Epithelial cell of alveolus of lung (primary cell): Measurements from ENCODE around the gene TMEM86B. TPM values are rescaled to one million over a fixed set of nuclear protein-coding genes. Genes with fewer than 3 reads are reported as not detected.

Source experiments
- total RNA-seq: library from RNA; depleted of rRNA; stranded (reverse); fragments of >200 nt; gene quantifications from 2 replicates; pipeline ENCODE4 v1.2.1, GENCODE V29; 2015

Gene TMEM86B, protein sequence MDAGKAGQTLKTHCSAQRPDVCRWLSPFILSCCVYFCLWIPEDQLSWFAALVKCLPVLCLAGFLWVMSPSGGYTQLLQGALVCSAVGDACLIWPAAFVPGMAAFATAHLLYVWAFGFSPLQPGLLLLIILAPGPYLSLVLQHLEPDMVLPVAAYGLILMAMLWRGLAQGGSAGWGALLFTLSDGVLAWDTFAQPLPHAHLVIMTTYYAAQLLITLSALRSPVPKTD
- total RNA-seq: 0.56 and 1.8 TPM in 2 replicates

GRCh38 chr19:55228403-55229031, at the start of gene TMEM86B:
TMEM86B (minus strand) TSS chr19:55228763; CDS start chr19:55228741, 22 bp downstream.

DNA sequence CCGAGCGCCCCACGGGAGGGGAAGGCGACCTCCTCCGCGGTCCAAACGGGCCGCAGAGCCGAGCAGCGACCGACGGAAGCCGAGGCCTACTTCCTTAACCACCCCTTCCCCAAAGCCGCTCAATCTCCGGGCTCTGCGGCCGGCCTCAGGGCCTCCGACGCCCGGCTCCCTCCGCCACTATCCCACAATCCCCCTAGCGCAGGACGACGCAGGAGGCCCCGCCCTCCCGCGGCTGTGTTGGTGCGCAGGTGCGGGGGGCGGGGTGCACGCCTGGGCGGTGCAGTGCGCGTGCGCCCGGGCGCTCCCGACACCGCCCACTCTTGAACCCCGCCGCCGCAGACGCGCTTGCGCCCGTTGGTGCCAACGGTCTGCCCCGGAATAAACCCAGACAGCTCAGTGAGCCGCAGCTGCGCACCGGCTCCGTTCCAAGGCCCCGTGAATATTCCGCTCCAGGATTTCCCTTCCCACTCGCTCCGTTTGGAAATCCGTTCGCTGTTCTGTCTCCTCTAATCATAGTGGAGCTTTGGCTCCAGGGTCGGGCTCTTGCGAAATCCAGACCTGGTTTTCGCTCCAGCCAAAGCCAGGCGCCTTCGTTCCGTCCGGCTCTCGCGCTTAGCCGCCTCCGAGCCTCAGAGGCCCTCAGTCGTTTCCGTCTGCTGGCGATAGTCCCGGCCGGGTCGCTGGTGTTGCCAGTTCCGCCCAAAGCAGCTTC, 30.4 kb upstream of the TMEM86B start, which contains the start of gene PPP6R1:
Gene PPP6R1 (minus strand): TSS at position 190 of the 712 bp plus-strand sequence. CDS start 11,914 bp downstream, outside the sequence.

DNA sequence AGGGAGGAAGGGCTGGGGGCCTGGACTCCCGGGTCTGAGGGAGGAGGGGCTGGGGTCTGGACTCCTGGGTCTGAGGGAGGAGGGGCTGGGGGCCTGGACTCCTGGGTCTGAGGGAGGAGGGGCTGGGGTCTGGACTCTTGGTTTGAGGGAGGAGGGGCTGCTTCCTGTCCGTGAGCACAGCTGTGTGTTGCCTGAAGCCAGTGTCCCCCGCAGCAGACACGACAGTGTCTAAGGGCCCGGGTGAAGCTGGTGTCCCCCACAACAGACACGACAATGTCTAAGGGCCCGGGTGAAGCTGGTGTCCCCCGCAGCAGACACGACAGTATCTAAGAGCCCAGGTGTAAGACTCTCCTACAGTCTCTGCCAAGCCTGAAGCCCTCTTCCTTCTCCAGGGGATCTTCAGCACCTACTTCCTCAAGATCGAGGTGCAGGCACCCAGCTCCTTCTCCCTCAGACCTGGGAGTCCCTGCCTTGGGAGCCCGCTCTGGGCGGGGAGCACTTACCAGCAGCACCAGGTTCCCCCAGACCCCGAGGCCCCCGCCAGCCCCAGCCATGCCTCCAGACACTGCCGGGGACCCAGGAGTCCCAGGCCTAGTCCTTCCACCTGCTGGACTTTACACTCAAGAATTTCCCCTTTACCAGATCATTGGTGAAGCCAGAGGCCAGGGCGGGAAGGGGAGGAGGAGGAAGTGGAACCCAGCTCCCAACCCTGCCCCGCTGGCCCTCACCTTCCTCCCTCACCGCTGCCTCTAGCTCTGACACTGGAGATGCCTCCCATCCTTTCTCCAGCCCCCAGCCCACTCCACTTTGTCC, 19.5 kb downstream of the TMEM86B start, which contains the start of gene PTPRH:
Gene PTPRH (minus strand): TSS at position 622 of the 813 bp plus-strand sequence. CDS start 68 bp downstream, at position 554.

DNA sequence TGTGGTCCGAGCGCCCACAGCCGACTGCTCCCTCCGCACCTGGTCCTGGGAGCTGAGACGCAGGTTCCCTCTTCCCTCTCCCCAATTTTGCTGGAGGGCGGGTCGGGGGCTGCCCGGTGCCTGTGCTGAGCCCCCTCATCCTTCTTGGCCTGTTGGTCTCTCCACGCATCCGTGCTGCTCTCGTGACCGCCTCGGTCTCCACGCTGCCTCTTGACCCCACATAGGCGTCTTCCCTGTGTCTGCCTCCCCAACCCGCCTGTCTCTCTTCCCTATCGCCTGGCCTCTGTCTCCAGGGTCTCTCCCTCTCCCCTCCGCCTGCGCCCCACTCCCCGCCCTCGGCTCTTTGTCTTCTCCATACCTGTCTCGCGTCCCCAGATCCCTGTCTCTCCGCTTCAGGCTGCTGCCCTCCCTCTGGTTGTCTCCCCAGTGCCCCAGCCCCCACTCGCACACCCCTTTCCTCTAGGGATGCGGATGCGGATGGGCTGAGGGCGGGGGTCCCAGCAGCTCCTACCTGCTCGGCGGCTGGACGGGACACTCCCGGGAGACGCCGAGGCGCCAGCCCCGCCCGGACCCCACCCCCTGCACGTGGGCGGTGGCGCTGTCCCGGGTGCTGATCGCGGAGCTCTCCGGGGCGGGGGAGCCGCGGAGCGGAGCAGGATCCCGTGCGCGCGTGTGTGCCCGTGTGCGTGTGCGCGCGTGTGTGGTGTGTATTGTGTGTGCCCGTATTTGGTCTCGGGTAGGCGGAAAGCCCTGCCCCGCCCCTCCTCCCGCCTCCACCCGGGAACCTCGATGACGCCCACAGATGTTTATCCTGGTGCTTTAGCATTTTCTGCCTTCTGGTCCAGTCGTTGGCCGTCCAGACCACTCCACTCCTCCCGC, 48.7 kb downstream of the TMEM86B start, which contains the start of gene SYT5:
Gene SYT5 (minus strand): TSS at position 684 of the 879 bp plus-strand sequence. CDS start 1,248 bp downstream, outside the sequence.

Other genes with a start within 250 kb of the TMEM86B start
- not detected in 2 replicates for gene GP6, start 190.5 kb downstream of the TMEM86B start, total RNA-seq
- gene RDH13, start 165.6 kb downstream of the TMEM86B start, total RNA-seq: 9.2 and 16.6 TPM in 2 replicates
- gene EPS8L1, start 152.9 kb downstream of the TMEM86B start, total RNA-seq: 0.64 and 6.5 TPM in 2 replicates
- 45.6 and 47.1 TPM in 2 replicates for gene PPP1R12C, start 111.1 kb downstream of the TMEM86B start, total RNA-seq
- 6.7 and 20.3 TPM in 2 replicates for gene TNNT1, start 79.6 kb downstream of the TMEM86B start, total RNA-seq
- not detected in 2 replicates for gene TNNI3, start 71.0 kb downstream of the TMEM86B start, total RNA-seq
- gene DNAAF3, start 62.1 kb downstream of the TMEM86B start, total RNA-seq: 1.0 TPM in 1 of 2 replicates, not detected in the other
- gene SYT5, start 48.5 kb downstream of the TMEM86B start, total RNA-seq: 0.08 and 0.26 TPM in 2 replicates
- gene PTPRH, start 19.3 kb downstream of the TMEM86B start, total RNA-seq: 3.9 and 6.6 TPM in 2 replicates
- gene PPP6R1, start 30.3 kb upstream of the TMEM86B start, total RNA-seq: 34.1 and 42.2 TPM in 2 replicates
- 50.1 and 59.6 TPM in 2 replicates for gene HSPBP1, start 51.3 kb upstream of the TMEM86B start, total RNA-seq
- 6.3 and 16.0 TPM in 2 replicates for gene BRSK1, start 55.2 kb upstream of the TMEM86B start, total RNA-seq
- gene TMEM150B, start 96.6 kb upstream of the TMEM86B start, total RNA-seq: not detected in 2 replicates
- gene KMT5C, start 111.1 kb upstream of the TMEM86B start, total RNA-seq: 5.8 and 29.9 TPM in 2 replicates
- gene COX6B2, start 126.0 kb upstream of the TMEM86B start, total RNA-seq: 0.56 TPM in 1 of 2 replicates, not detected in the other
- not detected in 2 replicates for gene GARIN5B, start 134.5 kb upstream of the TMEM86B start, total RNA-seq
- 12.8 and 57.4 TPM in 2 replicates for gene IL11, start 141.7 kb upstream of the TMEM86B start, total RNA-seq
- gene TMEM190, start 148.1 kb upstream of the TMEM86B start, total RNA-seq: 0.72 TPM in 1 of 2 replicates, not detected in the other
- 0.39 TPM in 1 of 2 replicates, not detected in the other for gene TMEM238, start 155.5 kb upstream of the TMEM86B start, total RNA-seq
- gene RPL28, start 157.2 kb upstream of the TMEM86B start, total RNA-seq: 712 and 1,214 TPM in 2 replicates
- gene UBE2S, start 179.0 kb upstream of the TMEM86B start, total RNA-seq: 73.9 and 116 TPM in 2 replicates
- not detected in 2 replicates for gene SHISA7, start 214.5 kb upstream of the TMEM86B start, total RNA-seq
- 40.2 and 112 TPM in 2 replicates for gene ISOC2, start 232.9 kb upstream of the TMEM86B start, total RNA-seq
- not detected in 2 replicates for gene C19orf85, start 236.0 kb upstream of the TMEM86B start, total RNA-seq
- 3.2 and 10.4 TPM in 2 replicates for gene ZNF628, start 247.9 kb upstream of the TMEM86B start, total RNA-seq